GM23248 (cell line): ENCODE results near the gene KRT8. TPM values are rescaled to one million over a fixed set of nuclear protein-coding genes. Genes with fewer than 3 reads are reported as not detected.

Experiments used
- DNase-seq: peaks from one replicate; pipeline ENCODE4 v3.0.0-alpha.2; 2015
- H2AFZ ChIP-seq: fragments of 200-600 bp; sonication (generic); 2 replicates; pipeline ENCODE4 v1.6.1; 2016; ENCODE audit warnings: antibody characterized with exemption
- H3F3A ChIP-seq: fragments of 200-600 bp; sonication (generic); 2 replicates; pipeline ENCODE4 v1.6.1; 2016; ENCODE audit warnings: mild to moderate bottlenecking, antibody characterized with exemption, mixed run types; ENCODE audit not compliant: insufficient read depth
- H3K27ac ChIP-seq: fragments of 200-600 bp; sonication (generic); 2 replicates; pipeline ENCODE4 v1.5.1; 2016; ENCODE audit warnings: mild to moderate bottlenecking
- H3K27me3 ChIP-seq: fragments of 200-600 bp; sonication (generic); replicated peaks from 2 replicates; pipeline ENCODE4 v1.6.1; 2016; ENCODE audit warnings: mild to moderate bottlenecking; ENCODE audit not compliant: insufficient read depth
- H3K36me3 ChIP-seq: fragments of 200-600 bp; sonication (generic); 2 replicates; pipeline ENCODE4 v1.6.1; 2016; ENCODE audit warnings: low read depth, mild to moderate bottlenecking
- H3K4me1 ChIP-seq: fragments of 200-600 bp; sonication (generic); 2 replicates; pipeline ENCODE4 v1.6.1; 2016; ENCODE audit warnings: mild to moderate bottlenecking; ENCODE audit not compliant: insufficient read depth
- H3K4me2 ChIP-seq: fragments of 200-600 bp; sonication (generic); one replicate; pipeline ENCODE4 v1.6.1; 2016; ENCODE audit warnings: mild to moderate bottlenecking; ENCODE audit not compliant: unreplicated experiment
- H3K4me3 ChIP-seq: fragments of 200-600 bp; sonication (generic); 2 replicates; pipeline ENCODE4 v1.5.1; 2016; ENCODE audit warnings: mild to moderate bottlenecking
- H3K79me2 ChIP-seq: fragments of 200-600 bp; sonication (generic); 2 replicates; pipeline ENCODE4 v1.6.1; 2016; ENCODE audit warnings: mild to moderate bottlenecking; ENCODE audit not compliant: insufficient read depth
- H3K9ac ChIP-seq: fragments of 200-600 bp; sonication (generic); 2 replicates; pipeline ENCODE4 v1.6.1; 2016; ENCODE audit warnings: mild to moderate bottlenecking
- H3K9me2 ChIP-seq: fragments of 200-600 bp; sonication (generic); 2 replicates; pipeline ENCODE4 v1.6.1; 2016; ENCODE audit warnings: mixed run types, mild to moderate bottlenecking, moderate library complexity; ENCODE audit not compliant: insufficient read depth
- H3K9me3 ChIP-seq: fragments of 200-600 bp; sonication (generic); one replicate; pipeline ENCODE4 v1.6.1; 2017; ENCODE audit warnings: low read depth
- H4K20me1 ChIP-seq: fragments of 200-600 bp; sonication (generic); 2 replicates; pipeline ENCODE4 v1.6.0; 2016; ENCODE audit not compliant: insufficient read depth
- EZH2 ChIP-seq: fragments of 200-600 bp; sonication (generic); IDR thresholded peaks from 2 replicates; pipeline ENCODE4 v1.6.1; 2018; ENCODE audit warnings: antibody characterized with exemption, mild to moderate bottlenecking; ENCODE audit not compliant: insufficient read depth, poor library complexity, severe bottlenecking
- EZH2phosphoT487 ChIP-seq: fragments of 200-600 bp; sonication (generic); IDR thresholded peaks from 2 replicates; pipeline ENCODE4 v1.6.1; 2018; ENCODE audit warnings: antibody characterized with exemption, moderate library complexity, mild to moderate bottlenecking, low read depth; ENCODE audit not compliant: insufficient read depth
- WGBS, 2 experiments: methylation state at CpG; one replicate each; pipeline ENCODE4 v1.1.6; 2015 to 2017; ENCODE audit warnings: low lambda C conversion rate in 2 of 2, low coverage in 1 of 2; ENCODE audit errors: missing lambda C conversion rate in 2 of 2; 5-methylcytosine and 5-hydroxymethylcytosine counted together
- in situ Hi-C: fragments of 300-500 bp; cut with MboI; formaldehyde crosslinking; loops from 2 replicates; pipeline ENCODE4 v1.15.0; 2020
- polyA plus RNA-seq: library from polyadenylated mRNA; unstranded; fragments of >200 nt; fragmentation: Nextera tagmentation; extraction: Ambion mirVana; gene quantifications from 2 replicates; pipeline ENCODE4 v1.2.1, GENCODE V29; 2016
- total RNA-seq: library from RNA; depleted of rRNA; stranded (reverse); fragments of >200 nt; shearing (Covaris generic); gene quantifications from 2 replicates; pipeline ENCODE4 v1.2.3, GENCODE V29; 2014

KRT8 gene
- total and polyA plus RNA-seq, 2 experiments from 2014 or later, result 5.5 to 19.8 TPM

DNA sequence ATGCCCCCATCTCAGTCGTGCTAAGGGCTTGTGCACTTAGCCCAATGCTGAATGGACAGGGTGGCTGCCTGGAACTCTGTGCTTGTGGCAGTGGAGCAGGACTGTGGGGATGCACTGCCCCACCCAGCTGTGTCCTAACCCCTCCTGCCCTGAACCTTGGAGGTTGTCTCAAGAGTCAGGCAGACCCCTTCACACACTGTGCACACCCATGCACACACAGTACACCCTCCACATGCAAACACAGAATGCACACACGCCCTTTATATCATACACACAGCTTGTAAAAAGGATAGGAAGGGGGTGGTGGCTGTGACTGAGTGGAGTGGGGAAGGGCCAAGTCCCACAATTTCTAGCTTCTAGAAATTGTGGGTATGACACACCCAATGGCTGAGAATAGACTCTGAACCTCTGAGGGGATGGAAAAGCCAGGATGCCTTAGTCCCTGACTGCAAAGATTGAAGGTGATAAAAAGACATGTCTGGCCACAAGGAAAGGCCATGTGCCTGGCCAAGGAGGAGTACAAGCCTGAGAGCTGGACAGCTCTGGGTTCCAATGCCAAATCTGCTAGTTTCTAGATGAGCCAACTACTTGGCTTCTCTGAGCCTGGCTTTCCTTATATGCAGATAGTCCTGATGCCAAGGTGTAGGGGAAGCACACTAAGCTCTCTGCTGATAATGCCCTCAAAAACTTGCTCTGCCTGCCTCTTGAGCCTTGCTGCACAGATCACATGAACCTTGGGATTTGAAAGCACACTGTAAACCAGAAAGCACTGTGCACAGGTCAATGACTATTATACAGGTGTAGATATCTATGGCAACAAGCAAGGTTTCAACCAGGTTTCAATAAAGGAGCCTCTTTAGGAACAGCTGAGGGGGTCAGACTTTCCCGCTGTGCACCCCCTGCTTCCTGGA lies 8.4 kb downstream of the KRT8 start:
- Histone ChIP-seq H3K9ac (no peak overlapping the region), H3K27me3 (no peaks in the 10 kb centered on the region), H3F3A (no peaks in the 10 kb centered on the region), H3K4me2 (no peak overlapping the region), H3K9me3 (no peaks in the 10 kb centered on the region), H3K9me2 (no peaks in the 10 kb centered on the region), H3K27ac (no peak overlapping the region), H3K79me2 (no peaks in the 10 kb centered on the region), H3K4me1 (no peaks in the 10 kb centered on the region), H3K36me3 (no peaks in the 10 kb centered on the region), H3K4me3 (no peak overlapping the region), H4K20me1 (no peaks in the 10 kb centered on the region), H2AFZ (no peak overlapping the region)
- 35 to 39% methylated on average over 3 of the region's 3 CpGs for WGBS, 2 experiments
- peak; percentile 17 for DNase-seq
- in situ Hi-C loops, result no loop called here
- TF ChIP-seq EZH2 (no peak), EZH2phosphoT487 (no peak)

DNA sequence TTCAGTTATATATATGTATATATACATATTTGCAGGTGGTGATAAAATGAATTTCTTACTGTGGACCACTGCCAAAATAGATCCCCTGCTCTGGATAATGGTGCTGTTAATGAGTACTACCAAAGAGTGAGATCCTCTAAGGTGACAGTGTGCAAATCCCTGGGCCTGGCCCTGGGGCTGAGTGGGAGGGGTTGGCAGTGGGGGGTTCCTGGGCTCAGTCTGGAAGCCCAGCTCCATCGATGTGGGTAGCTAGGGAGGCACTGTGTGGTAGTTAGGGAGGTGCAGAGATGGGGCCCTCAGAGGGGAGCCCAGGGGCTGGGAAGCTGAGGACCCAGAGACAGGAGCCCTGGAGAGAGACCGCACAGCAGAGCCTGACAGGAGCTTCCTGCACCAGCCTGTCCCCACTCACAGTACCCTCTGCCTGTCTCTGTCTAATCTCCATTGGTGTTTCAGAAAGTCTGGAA lies 9.1 kb downstream of the KRT8 start:
- Histone ChIP-seq H3K9me2 (no peaks in the 10 kb centered on the region), H3K4me1 (no peaks in the 10 kb centered on the region), H3K9ac (no peak overlapping the region), H3K4me2 (no peak overlapping the region), H3K36me3 (no peaks in the 10 kb centered on the region), H3K79me2 (no peaks in the 10 kb centered on the region), H3K4me3 (no peak overlapping the region), H3K27me3 (no peaks in the 10 kb centered on the region), H2AFZ (no peak overlapping the region), H3F3A (no peaks in the 10 kb centered on the region), H3K9me3 (no peaks in the 10 kb centered on the region), H4K20me1 (no peaks in the 10 kb centered on the region), H3K27ac (no peak overlapping the region)
- in situ Hi-C loops, result no loop called here
- TF ChIP-seq EZH2phosphoT487, result no peak
- no peak for TF ChIP-seq EZH2
- 50 to 51% methylated on average over 2 of the region's 2 CpGs for WGBS, 2 experiments
- DNase-seq, result no peak

DNA sequence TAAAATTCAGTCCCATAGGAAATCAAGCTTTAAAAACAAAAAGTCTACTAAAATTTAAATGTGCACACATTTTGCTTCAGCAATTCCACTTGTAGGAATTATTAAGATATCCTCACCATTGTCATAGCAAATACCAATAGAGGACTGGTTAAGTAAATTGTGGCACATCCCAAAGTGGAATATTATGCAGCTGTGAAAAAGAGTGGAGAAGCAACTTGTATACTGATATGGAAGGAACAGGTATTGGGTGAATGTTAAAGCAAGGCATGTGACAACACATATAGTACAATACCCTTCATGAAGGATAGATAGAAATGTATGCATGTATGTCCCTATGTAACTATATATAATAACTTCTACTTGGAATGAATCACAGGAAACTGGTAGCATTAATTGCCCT lies 11.9 kb downstream of the KRT8 start:
- H3K27ac ChIP-seq, result no peak overlapping the region
- DNase-seq, result no peak
- in situ Hi-C loops, result no loop called here
- no peaks in the 10 kb centered on the region for H3K4me1 ChIP-seq
- H3K36me3 ChIP-seq, result no peaks in the 10 kb centered on the region
- H4K20me1 ChIP-seq, result no peaks in the 10 kb centered on the region
- H3K9me3 ChIP-seq, result no peaks in the 10 kb centered on the region
- no peaks in the 10 kb centered on the region for H3F3A ChIP-seq
- no peak overlapping the region for H2AFZ ChIP-seq
- no peaks in the 10 kb centered on the region for H3K9me2 ChIP-seq
- H3K79me2 ChIP-seq, result no peaks in the 10 kb centered on the region
- no peak overlapping the region for H3K4me2 ChIP-seq
- no peak overlapping the region for H3K4me3 ChIP-seq
- no peaks in the 10 kb centered on the region for H3K27me3 ChIP-seq
- no peak for TF ChIP-seq EZH2
- no peak for TF ChIP-seq EZH2phosphoT487
- H3K9ac ChIP-seq, result no peak overlapping the region

DNA sequence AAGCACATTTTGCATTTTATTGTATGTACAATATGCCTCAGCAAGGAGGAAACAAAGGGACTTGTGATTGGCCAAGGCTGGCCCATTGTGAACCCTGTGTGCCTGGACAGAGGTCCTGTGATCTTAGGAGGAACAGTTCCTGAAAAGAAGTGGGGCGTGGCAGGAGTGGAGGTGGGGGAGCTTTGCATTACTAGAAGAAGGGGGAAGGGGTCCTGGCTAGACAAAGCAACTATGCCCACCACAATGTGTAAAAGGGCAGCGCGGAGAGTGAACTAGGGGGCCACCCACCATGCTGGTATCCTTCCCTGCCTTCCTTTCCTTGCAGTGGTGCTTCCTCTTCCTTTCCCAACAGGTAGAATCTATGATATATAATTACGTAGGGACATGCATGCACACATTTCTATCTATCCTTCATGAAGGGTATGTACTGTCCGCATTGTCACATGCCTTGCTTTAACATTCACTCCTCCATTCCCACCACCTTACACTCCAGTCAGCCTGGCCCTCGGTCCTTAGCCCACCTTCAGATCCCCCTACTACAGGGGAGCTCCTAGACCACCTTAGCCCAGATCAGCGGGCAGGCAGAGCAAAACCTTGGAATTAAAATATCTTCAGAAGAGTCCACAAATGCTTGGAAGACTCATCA lies 12.5 kb downstream of the KRT8 start:
- WGBS, 2 experiments, result 72 to 79% methylated on average over 7 of the region's 7 CpGs
- H3K9me3 ChIP-seq, result no peaks in the 10 kb centered on the region
- H3F3A ChIP-seq, result no peaks in the 10 kb centered on the region
- no peak overlapping the region for H3K27ac ChIP-seq
- in situ Hi-C loops, result no loop called here
- H3K27me3 ChIP-seq, result no peaks in the 10 kb centered on the region
- TF ChIP-seq EZH2phosphoT487, result no peak
- no peak for TF ChIP-seq EZH2
- no peaks in the 10 kb centered on the region for H3K79me2 ChIP-seq
- no peaks in the 10 kb centered on the region for H3K9me2 ChIP-seq
- no peaks in the 10 kb centered on the region for H3K4me1 ChIP-seq
- no peaks in the 10 kb centered on the region for H3K36me3 ChIP-seq
- no peaks in the 10 kb centered on the region for H4K20me1 ChIP-seq
- H2AFZ ChIP-seq, result no peak overlapping the region
- DNase-seq, result no peak
- H3K9ac ChIP-seq, result no peak overlapping the region
- H3K4me3 ChIP-seq, result no peak overlapping the region
- no peak overlapping the region for H3K4me2 ChIP-seq
